T-helper 17 cell (primary cell): ENCODE data around the gene CACNA1F. TPM values are rescaled to one million over a fixed set of nuclear protein-coding genes. Genes with fewer than 3 reads are reported as not detected.
A peak's percentile ranks its signal among the peaks of the same experiment; 100 is the strongest.

Experiments
- ATAC-seq: fragments of 150-1000 bp; cut with Tn5 transposase; 2 replicates; pipeline ENCODE4 v1.10.0; 2021; ENCODE audit warnings: mild to moderate bottlenecking, moderate library complexity
- DNase-seq, 3 donors: peaks; one replicate each; pipeline versions ENCODE4 v3.0.0 to v3.0.0-alpha.2; 2020 to 2021
- H3K9me3 ChIP-seq: one replicate; pipeline ENCODE4 v1.7.0; 2013; ENCODE audit warnings: low read length, mild to moderate bottlenecking; ENCODE audit not compliant: control insufficient read depth, poor library complexity, severe bottlenecking
- H3K27ac Mint-ChIP-seq: one replicate; pipeline ENCODE4 v1.8.0; 2022; ENCODE audit warnings: mild to moderate bottlenecking, moderate library complexity, mixed read lengths
- H3K27me3 Mint-ChIP-seq: one replicate; pipeline ENCODE4 v1.8.0; 2022; ENCODE audit warnings: mixed read lengths
- H3K36me3 Mint-ChIP-seq: one replicate; pipeline ENCODE4 v1.8.0; 2022; ENCODE audit warnings: low read depth, mixed read lengths
- H3K4me1 Mint-ChIP-seq: one replicate; pipeline ENCODE4 v1.8.0; 2022; ENCODE audit warnings: mild to moderate bottlenecking, mixed read lengths
- H3K4me3 Mint-ChIP-seq: one replicate; pipeline ENCODE4 v1.8.0; 2022; ENCODE audit warnings: mild to moderate bottlenecking, moderate library complexity, mixed read lengths
- total RNA-seq, 4 donors: library from RNA in 2 of 4; stranded (reverse) in 2 of 4; gene quantifications; one replicate each; pipeline ENCODE4 v1.2.3 and lab custom pipeline; 2022 to 2026

The CACNA1F gene
- total RNA-seq, 2 donors from 2014 or later, result 0.47 to 0.67 TPM

- Mint-ChIP-seq H3K36me3 (no peaks in the 10 kb centered on the region), H3K4me1 (peaks cover 21% of the 10 kb centered on the region), H3K27ac (no peak overlapping the region), H3K27me3 (no peaks in the 10 kb centered on the region), H3K4me3 (no peak overlapping the region)
- DNase-seq (no peak), ATAC-seq (no peak)
- H3K9me3 ChIP-seq, result no peaks in the 10 kb centered on the region
These were observed 40.3 kb downstream of the CACNA1F start for GRCh38 chrX:49192722-49193328.

- H3K27me3 Mint-ChIP-seq, result no peaks in the 10 kb centered on the region
- H3K9me3 ChIP-seq, result no peaks in the 10 kb centered on the region
- no peaks in the 10 kb centered on the region for H3K36me3 Mint-ChIP-seq
- peak overlapping the region; percentile 93 for H3K4me3 Mint-ChIP-seq
- ATAC-seq (peak; percentile 1), DNase-seq (no peak)
- peaks cover 24% of the 10 kb centered on the region for H3K4me1 Mint-ChIP-seq
- H3K27ac Mint-ChIP-seq, result peak overlapping the region; percentile 25
These were observed 41.5 kb downstream of the CACNA1F start for GRCh38 chrX:49191574-49192011.

GRCh38 chrX:49190821-49191573 is 42.1 kb downstream of the CACNA1F start:
- ATAC-seq, result peak; percentile 89
- H3K36me3 Mint-ChIP-seq, result no peaks in the 10 kb centered on the region

GRCh38 chrX:49189606-49190005 is 43.5 kb downstream of the CACNA1F start:
- Mint-ChIP-seq H3K27ac (no peak overlapping the region), H3K27me3 (no peaks in the 10 kb centered on the region), H3K4me3 (no peak overlapping the region), H3K4me1 (peaks cover 33% of the 10 kb centered on the region), H3K36me3 (no peaks in the 10 kb centered on the region)
- ATAC-seq, result no peak
- no peaks in the 10 kb centered on the region for H3K9me3 ChIP-seq
- no peak for DNase-seq

More at GRCh38 chrX:49190821-49191573, 42.1 kb downstream of the CACNA1F start:
- Mint-ChIP-seq H3K27ac (peak overlapping the region; percentile 25), H3K4me1 (peaks cover 27% of the 10 kb centered on the region), H3K4me3 (peak overlapping the region; percentile 93), H3K27me3 (no peaks in the 10 kb centered on the region)
- H3K9me3 ChIP-seq, result no peaks in the 10 kb centered on the region
- DNase-seq, result peak; percentile 62 to 77 (median 68)

GRCh38 chrX:49188468-49189076 is 44.6 kb downstream of the CACNA1F start:
- Mint-ChIP-seq H3K27me3 (no peaks in the 10 kb centered on the region), H3K4me1 (peaks cover 31% of the 10 kb centered on the region), H3K27ac (no peak overlapping the region), H3K36me3 (no peaks in the 10 kb centered on the region), H3K4me3 (no peak overlapping the region)
- DNase-seq (no peak), ATAC-seq (no peak)
- no peaks in the 10 kb centered on the region for H3K9me3 ChIP-seq

- ATAC-seq, result no peak
- Mint-ChIP-seq H3K4me3 (peak overlapping the region; percentile 65), H3K4me1 (peaks cover 26% of the 10 kb centered on the region), H3K36me3 (no peaks in the 10 kb centered on the region), H3K27me3 (no peaks in the 10 kb centered on the region), H3K27ac (no peak overlapping the region)
- no peak for DNase-seq
- H3K9me3 ChIP-seq, result no peaks in the 10 kb centered on the region
These were observed 45.6 kb downstream of the CACNA1F start for GRCh38 chrX:49187526-49187925.

GRCh38 chrX:49187028-49187394 is 46.1 kb downstream of the CACNA1F start:
- no peaks in the 10 kb centered on the region for H3K27me3 Mint-ChIP-seq
- peaks cover 31% of the 10 kb centered on the region for H3K4me1 Mint-ChIP-seq
- H3K4me3 Mint-ChIP-seq, result peak overlapping the region; percentile 92
- DNase-seq (no peak), ATAC-seq (no peak)
- H3K36me3 Mint-ChIP-seq, result no peaks in the 10 kb centered on the region
- no peaks in the 10 kb centered on the region for H3K9me3 ChIP-seq
- no peak overlapping the region for H3K27ac Mint-ChIP-seq

- Mint-ChIP-seq H3K36me3 (no peaks in the 10 kb centered on the region), H3K4me1 (peaks cover 31% of the 10 kb centered on the region), H3K27me3 (no peaks in the 10 kb centered on the region), H3K27ac (peak within 1 kb of the TSS; percentile 86), H3K4me3 (peak within 1 kb of the TSS; percentile 92)
- peak; percentile 56 to 66 (median 60) for DNase-seq
- ATAC-seq, result peak; percentile 29
- no peaks in the 10 kb centered on the region for H3K9me3 ChIP-seq
These were observed 46.8 kb downstream of the CACNA1F start, which contains the start of gene PRICKLE3 for GRCh38 chrX:49186125-49187027. PRICKLE3 (minus strand) TSS chrX:49186373; CDS start chrX:49186297, 76 bp downstream.

- peak; percentile 68 for ATAC-seq
- peaks cover 23% of the 10 kb centered on the region for H3K4me1 Mint-ChIP-seq
These were observed 48.6 kb downstream of the CACNA1F start for GRCh38 chrX:49184294-49185281.

GRCh38 chrX:49183701-49184281 is 49.3 kb downstream of the CACNA1F start:
- H3K9me3 ChIP-seq, result no peaks in the 10 kb centered on the region
- Mint-ChIP-seq H3K4me3 (peak overlapping the region; percentile 58), H3K4me1 (peaks cover 25% of the 10 kb centered on the region), H3K27ac (no peak overlapping the region), H3K27me3 (no peaks in the 10 kb centered on the region), H3K36me3 (peaks cover 9% of the 10 kb centered on the region)
- no peak for DNase-seq
- no peak for ATAC-seq

More at GRCh38 chrX:49184294-49185281, 48.6 kb downstream of the CACNA1F start:
- Mint-ChIP-seq H3K4me3 (peak overlapping the region; percentile 92), H3K27ac (peak overlapping the region; percentile 86), H3K36me3 (peaks cover 8% of the 10 kb centered on the region), H3K27me3 (no peaks in the 10 kb centered on the region)
- H3K9me3 ChIP-seq, result no peaks in the 10 kb centered on the region
- DNase-seq, result peak in 1 of 3 donors; percentile 26

GRCh38 chrX:49179358-49179757 is 53.8 kb downstream of the CACNA1F start:
- H3K36me3 Mint-ChIP-seq, result peaks cover 9% of the 10 kb centered on the region
- no peak for ATAC-seq
- H3K4me1 Mint-ChIP-seq, result peaks cover 22% of the 10 kb centered on the region
- no peaks in the 10 kb centered on the region for H3K9me3 ChIP-seq
- H3K27ac Mint-ChIP-seq, result no peak overlapping the region
- no peak overlapping the region for H3K4me3 Mint-ChIP-seq
- H3K27me3 Mint-ChIP-seq, result no peaks in the 10 kb centered on the region
- DNase-seq, result no peak
